Type B pancreatic cell (in vitro differentiated cells): ENCODE data around the gene MAGI1. TPM values are rescaled to one million over a fixed set of nuclear protein-coding genes. Genes with fewer than 3 reads are reported as not detected.

ENCODE experiments used
- DNase-seq: peaks from one replicate; pipeline ENCODE4 v3.0.0; 2021; ENCODE audit warnings: mixed read lengths; ENCODE audit not compliant: unreplicated experiment; ENCODE audit errors: extremely low spot score
- H3K27ac Mint-ChIP-seq: 2 replicates; pipeline ENCODE4 v1.8.0; 2021; ENCODE audit warnings: mild to moderate bottlenecking, mixed read lengths
- H3K27me3 Mint-ChIP-seq: 2 replicates; pipeline ENCODE4 v1.8.0; 2021; ENCODE audit warnings: mixed read lengths
- H3K36me3 Mint-ChIP-seq: 2 replicates; pipeline ENCODE4 v1.8.0; 2021; ENCODE audit warnings: mixed read lengths
- H3K4me1 Mint-ChIP-seq: one replicate; pipeline ENCODE4 v1.8.0; 2021; ENCODE audit warnings: mixed read lengths; ENCODE audit not compliant: unreplicated experiment
- H3K4me3 Mint-ChIP-seq: 2 replicates; pipeline ENCODE4 v1.8.0; 2021; ENCODE audit warnings: mild to moderate bottlenecking, mixed read lengths
- H3K9me3 Mint-ChIP-seq: 2 replicates; pipeline ENCODE4 v1.8.0; 2021; ENCODE audit warnings: mixed read lengths
- total RNA-seq: library from RNA; stranded (reverse); gene quantifications from 2 replicates; pipeline ENCODE4 v1.2.1, GENCODE V29; 2021; ENCODE audit warnings: low replicate concordance
- TF ChIP-seq, protein P1 (sequence below): fragments of 200-600 bp; sonication (generic); conservative IDR thresholded peaks from 2 replicates; pipeline ENCODE4 v1.5.0; 2021; ENCODE audit warnings: antibody characterized with exemption, mild to moderate bottlenecking

MAGI1 gene
- total RNA-seq, 1 donor from 2014 or later, result 53.1 TPM

- peaks cover 23% of the 10 kb centered on the region for H3K4me1 Mint-ChIP-seq
- H3K4me3 Mint-ChIP-seq, result no peak overlapping the region
- no peaks in the 10 kb centered on the region for H3K9me3 Mint-ChIP-seq
- H3K36me3 Mint-ChIP-seq, result peaks cover 13% of the 10 kb centered on the region
- no peaks in the 10 kb centered on the region for H3K27me3 Mint-ChIP-seq
- no peak overlapping the region for H3K27ac Mint-ChIP-seq
- DNase-seq, result no peak
- TF ChIP-seq, protein P1, sequence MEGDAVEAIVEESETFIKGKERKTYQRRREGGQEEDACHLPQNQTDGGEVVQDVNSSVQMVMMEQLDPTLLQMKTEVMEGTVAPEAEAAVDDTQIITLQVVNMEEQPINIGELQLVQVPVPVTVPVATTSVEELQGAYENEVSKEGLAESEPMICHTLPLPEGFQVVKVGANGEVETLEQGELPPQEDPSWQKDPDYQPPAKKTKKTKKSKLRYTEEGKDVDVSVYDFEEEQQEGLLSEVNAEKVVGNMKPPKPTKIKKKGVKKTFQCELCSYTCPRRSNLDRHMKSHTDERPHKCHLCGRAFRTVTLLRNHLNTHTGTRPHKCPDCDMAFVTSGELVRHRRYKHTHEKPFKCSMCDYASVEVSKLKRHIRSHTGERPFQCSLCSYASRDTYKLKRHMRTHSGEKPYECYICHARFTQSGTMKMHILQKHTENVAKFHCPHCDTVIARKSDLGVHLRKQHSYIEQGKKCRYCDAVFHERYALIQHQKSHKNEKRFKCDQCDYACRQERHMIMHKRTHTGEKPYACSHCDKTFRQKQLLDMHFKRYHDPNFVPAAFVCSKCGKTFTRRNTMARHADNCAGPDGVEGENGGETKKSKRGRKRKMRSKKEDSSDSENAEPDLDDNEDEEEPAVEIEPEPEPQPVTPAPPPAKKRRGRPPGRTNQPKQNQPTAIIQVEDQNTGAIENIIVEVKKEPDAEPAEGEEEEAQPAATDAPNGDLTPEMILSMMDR, result no peak
These were observed 46.6 kb downstream of the MAGI1 start for GRCh38 chr3:65992106-65992505.

DNA sequence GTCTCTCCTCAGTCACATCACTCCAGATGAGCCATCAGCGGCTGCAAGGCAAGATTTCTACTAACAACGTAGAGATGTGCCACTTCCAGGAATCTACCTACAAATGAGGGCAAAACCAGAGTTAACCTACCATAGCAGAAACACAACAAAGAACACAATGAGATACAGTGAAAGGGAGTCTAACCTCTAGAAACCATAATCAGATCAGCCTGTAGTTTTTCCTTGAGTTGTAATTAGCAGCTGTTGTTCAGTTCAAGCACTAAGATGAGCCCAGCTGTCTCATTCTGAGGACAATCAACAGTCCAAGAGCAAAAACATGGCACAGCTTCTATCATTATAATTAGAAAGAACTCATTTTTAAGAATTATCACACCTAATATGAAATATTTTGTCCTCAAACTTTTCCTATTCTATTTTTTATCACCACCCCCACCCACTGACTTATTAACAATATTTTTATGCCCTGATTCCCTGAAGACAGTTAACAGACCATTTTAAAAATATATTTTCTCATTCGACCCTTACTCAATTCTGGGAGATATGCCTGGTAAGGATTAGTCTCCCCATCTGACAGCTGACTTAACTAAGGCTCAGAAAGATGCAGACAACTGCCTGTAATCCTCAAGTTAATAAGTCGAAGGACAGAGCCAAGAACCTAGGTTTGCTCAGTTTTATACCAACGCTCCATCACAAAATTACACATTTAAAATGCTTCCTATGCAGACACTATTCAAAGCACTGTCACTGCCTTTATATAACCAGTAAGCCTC is 50.1 kb downstream of the MAGI1 start:
- no peaks in the 10 kb centered on the region for H3K27me3 Mint-ChIP-seq
- no peak overlapping the region for H3K4me3 Mint-ChIP-seq
- H3K27ac Mint-ChIP-seq, result no peak overlapping the region
- no peaks in the 10 kb centered on the region for H3K9me3 Mint-ChIP-seq
- no peak for DNase-seq
- H3K36me3 Mint-ChIP-seq, result peaks cover 13% of the 10 kb centered on the region
- TF ChIP-seq, protein P1, result no peak
- H3K4me1 Mint-ChIP-seq, result peaks cover 9% of the 10 kb centered on the region

- no peaks in the 10 kb centered on the region for H3K27me3 Mint-ChIP-seq
- peaks cover 8% of the 10 kb centered on the region for H3K36me3 Mint-ChIP-seq
- TF ChIP-seq, protein P1, result no peak
- H3K9me3 Mint-ChIP-seq, result no peaks in the 10 kb centered on the region
- H3K4me1 Mint-ChIP-seq, result peaks cover 13% of the 10 kb centered on the region
- no peak overlapping the region for H3K4me3 Mint-ChIP-seq
- DNase-seq, result no peak
- no peak overlapping the region for H3K27ac Mint-ChIP-seq
These were observed 52.4 kb downstream of the MAGI1 start for GRCh38 chr3:65986285-65986684.

DNA sequence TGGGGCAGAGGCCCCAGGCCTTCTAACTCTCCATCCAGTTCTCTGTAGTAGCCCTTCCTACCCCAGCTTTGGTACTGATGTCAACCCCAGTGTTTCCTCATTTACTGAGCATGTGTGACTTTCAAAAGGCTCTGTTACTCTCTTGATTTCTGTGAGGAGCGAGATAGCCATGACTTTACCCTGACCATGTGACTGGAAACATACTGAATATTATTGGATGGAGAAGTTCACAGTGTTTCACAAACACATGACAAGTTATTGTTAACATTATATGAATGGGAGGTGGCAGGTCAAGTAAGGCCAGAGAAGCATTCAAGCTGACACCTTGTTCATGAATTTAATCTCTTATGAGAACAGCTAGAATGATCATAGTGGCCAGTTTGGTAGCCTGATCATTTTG is 53.7 kb downstream of the MAGI1 start:
- DNase-seq, result no peak
- H3K4me3 Mint-ChIP-seq, result no peak overlapping the region
- peaks cover 13% of the 10 kb centered on the region for H3K4me1 Mint-ChIP-seq
- H3K9me3 Mint-ChIP-seq, result no peaks in the 10 kb centered on the region
- peaks cover 6% of the 10 kb centered on the region for H3K36me3 Mint-ChIP-seq
- no peaks in the 10 kb centered on the region for H3K27me3 Mint-ChIP-seq
- TF ChIP-seq, protein P1, result no peak
- no peak overlapping the region for H3K27ac Mint-ChIP-seq

- no peak for DNase-seq
- Mint-ChIP-seq H3K27me3 (no peaks in the 10 kb centered on the region), H3K4me1 (peaks cover 20% of the 10 kb centered on the region), H3K27ac (no peak overlapping the region), H3K4me3 (no peak overlapping the region), H3K36me3 (peaks cover 3% of the 10 kb centered on the region), H3K9me3 (no peaks in the 10 kb centered on the region)
- TF ChIP-seq, protein P1, result no peak
These were observed 55.6 kb downstream of the MAGI1 start for GRCh38 chr3:65983100-65983499.
